Tibial artery (tissue), 4 donors: ENCODE data around the gene NHLRC4.

ENCODE experiments used
- DNase-seq, 2 donors: peaks; one replicate each; pipeline ENCODE4 v3.0.0-alpha.2; 2019
- H3K27ac ChIP-seq, 2 donors: fragments of 200-600 bp; sonication (generic) in 1 of 2; 1 replicate in 1 of 2; 2 replicates in 1 of 2; pipeline ENCODE4 v1.5.1; 2018 to 2019; ENCODE audit warnings: mild to moderate bottlenecking in 1 of 2
- H3K27me3 ChIP-seq, 2 donors: fragments of 200-600 bp; sonication (generic) in 1 of 2; one replicate each; pipeline versions ENCODE4 v1.5.1 to v1.6.0; 2016 to 2019
- H3K36me3 ChIP-seq, 3 donors: fragments of 200-600 bp; sonication (generic) in 2 of 3; one replicate each; pipeline ENCODE4 v1.5.1; 2016 to 2019; ENCODE audit warnings: mild to moderate bottlenecking in 2 of 3
- H3K4me1 ChIP-seq, 4 donors: fragments of 200-600 bp; sonication (generic) in 2 of 4; 1 replicate in 3 of 4; 2 replicates in 1 of 4; pipeline ENCODE4 v1.5.1; 2016 to 2019
- H3K4me3 ChIP-seq, 2 donors: fragments of 200-600 bp; sonication (generic) in 1 of 2; 1 replicate in 1 of 2; 2 replicates in 1 of 2; pipeline ENCODE4 v1.5.1; 2018 to 2019; ENCODE audit warnings: mild to moderate bottlenecking in 2 of 2
- H3K9me3 ChIP-seq, 3 donors: fragments of 200-600 bp; sonication (generic) in 1 of 3; one replicate each; pipeline ENCODE4 v1.5.1; 2016 to 2019
- CTCF ChIP-seq, 2 experiments: fragments of 200-600 bp in 1 of 2; fragments of 450-650 bp in 1 of 2; IDR thresholded peaks; one replicate each; pipeline ENCODE4 v1.5.1; 2017 to 2019; ENCODE audit warnings: antibody characterized with exemption in 2 of 2, mild to moderate bottlenecking in 1 of 2, moderate library complexity in 1 of 2
- intact Hi-C: fragments of 100-400 bp; cut with DNase I; formaldehyde crosslinking; loops from one replicate; pipeline ENCODE4 v1.15.0; 2023; ENCODE audit warnings: low total_unique reads

Gene NHLRC4

GRCh38 chr16:560701-561412 is 5.9 kb upstream of the NHLRC4 start:
- intact Hi-C loops, result no loop called here
- no peaks in the 10 kb centered on the region for H3K36me3 ChIP-seq
- H3K27ac ChIP-seq, result no peak overlapping the region
- no peak overlapping the region for H3K4me3 ChIP-seq
- no peak for DNase-seq
- no peak for TF ChIP-seq CTCF (IDR thresholded peaks at IDR 0.05)
- H3K27me3 ChIP-seq, result peaks cover 0 to 83% of the 10 kb centered on the region in 2 donors
- H3K9me3 ChIP-seq, result no peaks in the 10 kb centered on the region
- peaks cover 0 to 26% (median 12%) of the 10 kb centered on the region in 4 donors for H3K4me1 ChIP-seq

GRCh38 chr16:561413-561794 is 5.4 kb upstream of the NHLRC4 start:
- TF ChIP-seq CTCF (IDR thresholded peaks at IDR 0.05), result no peak
- Histone ChIP-seq H3K4me3 (no peak overlapping the region), H3K36me3 (no peaks in the 10 kb centered on the region), H3K9me3 (no peaks in the 10 kb centered on the region), H3K27me3 (peaks cover 0 to 85% of the 10 kb centered on the region in 2 donors), H3K27ac (no peak overlapping the region), H3K4me1 (peaks cover 0 to 32% (median 17%) of the 10 kb centered on the region in 4 donors)
- no peak for DNase-seq
- intact Hi-C loops, result no loop called here

GRCh38 chr16:561957-562938 is 4.6 kb upstream of the NHLRC4 start:
- no peak overlapping the region for H3K4me3 ChIP-seq
- peaks cover 0 to 38% (median 23%) of the 10 kb centered on the region in 4 donors for H3K4me1 ChIP-seq
- DNase-seq, result no peak
- intact Hi-C loops, result no loop called here
- no peak for TF ChIP-seq CTCF (IDR thresholded peaks at IDR 0.05)
- no peaks in the 10 kb centered on the region for H3K36me3 ChIP-seq
- H3K27ac ChIP-seq, result no peak overlapping the region
- H3K9me3 ChIP-seq, result no peaks in the 10 kb centered on the region
- H3K27me3 ChIP-seq, result peaks cover 0 to 81% of the 10 kb centered on the region in 2 donors

GRCh38 chr16:563072-563644 is 3.6 kb upstream of the NHLRC4 start:
- Histone ChIP-seq H3K27ac (no peak overlapping the region), H3K9me3 (no peaks in the 10 kb centered on the region), H3K4me1 (peaks cover 0 to 38% (median 23%) of the 10 kb centered on the region in 4 donors), H3K27me3 (peaks cover 0 to 73% of the 10 kb centered on the region in 2 donors), H3K36me3 (no peaks in the 10 kb centered on the region), H3K4me3 (no peak overlapping the region)
- intact Hi-C loops, result no loop called here
- no peak for DNase-seq
- TF ChIP-seq CTCF (IDR thresholded peaks at IDR 0.05), result no peak

- H3K27me3 ChIP-seq, result peaks cover 0 to 56% of the 10 kb centered on the region in 2 donors
- H3K4me1 ChIP-seq, result peaks cover 0 to 44% (median 27%) of the 10 kb centered on the region in 4 donors
- no peaks in the 10 kb centered on the region for H3K9me3 ChIP-seq
- no peak overlapping the region for H3K27ac ChIP-seq
- no peak for DNase-seq
- TF ChIP-seq CTCF (IDR thresholded peaks at IDR 0.05), result no peak
- H3K36me3 ChIP-seq, result no peaks in the 10 kb centered on the region
- intact Hi-C loops, result no loop called here
- no peak overlapping the region for H3K4me3 ChIP-seq
Measured at GRCh38 chr16:564690-565418, 2.0 kb upstream of the NHLRC4 start.
